ENCODE results near the gene PSMB10.
A peak's percentile ranks its signal among the peaks of the same experiment; 100 is the strongest.

PSMB10 gene

DNA sequence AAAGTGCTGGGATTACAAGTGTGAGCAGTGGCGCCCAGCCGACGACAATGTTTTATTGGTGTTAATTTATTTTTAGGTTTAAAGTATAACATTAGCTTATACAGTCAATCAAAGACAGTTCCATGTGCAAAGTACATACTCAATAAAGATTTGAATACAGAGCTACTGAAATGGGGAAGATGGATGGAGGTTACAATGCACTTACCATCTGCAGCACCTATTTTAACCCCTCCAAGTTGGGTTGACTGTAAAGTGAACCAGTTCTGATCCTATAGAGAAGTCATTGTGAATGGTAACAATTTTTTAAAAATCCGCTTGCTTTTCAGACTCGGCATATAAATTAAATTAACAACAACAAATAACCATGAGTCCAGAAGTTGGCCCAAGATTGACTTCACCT, 44.3 kb downstream of the PSMB10 start:
- DNase-seq (ENCODE audit: low read depth), result no peak

DNA sequence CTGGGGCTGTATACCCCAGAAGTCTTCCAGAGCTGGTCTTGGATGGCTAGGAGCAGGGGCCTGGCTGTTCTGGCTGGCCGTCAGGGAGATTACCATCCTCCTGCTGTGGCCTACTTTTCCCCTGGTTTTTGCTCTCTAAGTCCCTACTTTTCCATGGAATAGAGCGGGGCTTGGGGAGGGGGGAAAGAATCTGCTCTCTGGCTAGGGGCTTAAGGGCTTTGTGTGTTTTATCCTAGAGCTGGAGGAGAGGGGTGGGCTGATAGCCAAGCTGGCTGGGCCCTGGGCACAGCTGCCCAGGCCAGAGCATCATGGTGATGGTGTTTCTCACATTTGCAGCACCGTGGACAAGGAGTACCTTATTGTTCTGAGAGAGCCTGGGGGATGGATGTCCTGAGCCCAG, 48.3 kb downstream of the PSMB10 start:
- DNase-seq (ENCODE audit: low read depth), result no peak

DNA sequence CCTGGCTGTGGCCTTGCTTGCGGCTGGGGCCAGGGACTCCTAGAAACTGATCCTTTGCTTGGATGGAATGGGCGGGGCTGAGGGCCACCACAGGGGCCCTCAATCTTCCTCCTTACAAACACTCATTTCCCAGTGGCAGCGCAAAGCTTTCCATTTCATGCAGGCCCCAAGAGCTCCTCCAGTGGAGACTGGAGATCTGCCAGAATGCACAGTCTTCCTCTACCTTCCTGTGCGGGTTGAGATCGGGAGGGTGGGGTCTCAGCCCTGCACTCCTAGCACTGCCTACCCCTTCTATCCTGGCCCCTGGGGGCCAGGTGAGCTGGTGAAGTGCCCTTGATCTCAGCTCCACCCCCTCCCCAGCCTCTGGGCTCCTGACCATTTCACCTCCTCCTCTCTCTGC, 50.3 kb downstream of the PSMB10 start:
- no peak for DNase-seq (ENCODE audit: low read depth)

DNA sequence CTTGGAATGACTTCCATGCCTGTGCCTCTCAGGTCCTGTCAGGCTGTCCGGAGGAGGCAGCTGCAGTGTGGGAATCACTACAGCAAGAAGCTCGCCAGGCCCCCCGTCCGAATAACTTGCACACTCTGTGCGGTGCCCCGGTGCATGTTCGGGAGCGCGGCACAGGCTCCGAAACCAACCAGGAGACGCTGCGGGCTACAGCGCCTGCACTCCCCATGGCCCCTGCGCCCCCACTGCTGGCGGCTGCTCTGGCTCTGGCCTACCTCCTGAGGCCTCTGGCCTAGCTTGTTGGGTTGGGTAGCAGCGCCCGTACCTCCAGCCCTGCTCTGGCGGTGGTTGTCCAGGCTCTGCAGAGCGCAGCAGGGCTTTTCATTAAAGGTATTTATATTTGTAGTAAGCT, 50.7 kb downstream of the PSMB10 start:
- DNase-seq (ENCODE audit: low read depth), result no peak

DNA sequence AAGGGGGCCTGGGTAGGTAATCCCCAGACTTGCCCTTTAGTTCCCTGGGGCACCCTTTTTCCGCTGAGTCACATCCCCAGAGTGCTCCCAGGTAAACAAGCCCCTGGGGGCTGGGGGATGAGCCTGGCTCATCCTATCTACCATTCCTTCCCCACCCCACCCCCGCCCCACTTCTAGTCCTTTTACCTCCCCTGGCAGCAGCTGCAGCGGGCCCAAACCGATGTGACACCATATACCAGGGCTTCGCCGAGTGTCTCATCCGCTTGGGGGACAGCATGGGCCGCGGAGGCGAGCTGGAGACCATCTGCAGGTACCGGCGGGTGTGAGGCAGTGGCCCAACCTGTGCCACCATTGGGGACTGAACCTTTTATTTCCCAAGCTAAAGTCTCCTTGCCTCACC, 51.1 kb downstream of the PSMB10 start:
- DNase-seq (ENCODE audit: low read depth), result no peak

DNA sequence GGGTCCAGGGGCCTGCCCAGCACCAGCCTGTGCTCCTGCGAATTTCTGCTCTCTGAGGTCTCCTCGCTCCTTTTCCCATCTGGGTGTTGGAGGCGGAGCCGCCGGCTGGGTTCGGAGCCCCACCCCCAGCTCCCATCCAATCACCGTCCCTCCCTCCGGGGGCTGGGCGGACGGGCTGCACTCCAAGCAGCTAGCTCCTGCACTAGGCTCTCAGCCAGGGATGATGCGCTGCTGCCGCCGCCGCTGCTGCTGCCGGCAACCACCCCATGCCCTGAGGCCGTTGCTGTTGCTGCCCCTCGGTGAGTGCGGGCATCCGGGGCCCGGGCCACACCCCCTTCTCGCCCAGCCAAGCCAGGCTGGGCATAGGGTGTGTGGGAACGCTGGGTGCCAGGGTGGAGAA, 52.0 kb downstream of the PSMB10 start, which contains the start of gene NRN1L:
Gene NRN1L, plus strand, starts transcription at position 202 of the 400 bp plus-strand sequence. Its CDS starts 19 bp downstream, at position 221.
- DNase-seq (ENCODE audit: low read depth), result peak; percentile 93
